Neural cell (in vitro differentiated cells): ENCODE results near the gene EPB41L2.

ENCODE experiments used
- EZH2 ChIP-seq: fragments of 200-600, 300-800 bp; shearing (Covaris generic), sonication (generic); IDR thresholded peaks from 2 replicates; pipeline ENCODE4 v1.6.1; 2014; ENCODE audit warnings: antibody characterized with exemption, low read length, borderline replicate concordance, mild to moderate bottlenecking; ENCODE audit not compliant: insufficient read depth, poor library complexity, severe bottlenecking
- POLR2AphosphoS5 ChIP-seq: IDR thresholded peaks from 2 replicates; pipeline ENCODE4 v1.6.1; 2012
- SMC3 ChIP-seq: fragments of 450-650 bp; conservative IDR thresholded peaks from 2 replicates; pipeline ENCODE4 v1.6.1; 2014; ENCODE audit warnings: antibody characterized with exemption, mild to moderate bottlenecking, moderate library complexity; ENCODE audit not compliant: poor library complexity
- TAF1 ChIP-seq: IDR thresholded peaks from 2 replicates; pipeline ENCODE4 v1.6.1; 2012; ENCODE audit warnings: low read depth
- TF ChIP-seq, protein P1 (sequence below): fragments of 450-650 bp; IDR thresholded peaks from 2 replicates; pipeline ENCODE4 v1.5.1; 2014; ENCODE audit warnings: antibody characterized with exemption, mild to moderate bottlenecking, moderate library complexity; ENCODE audit not compliant: poor library complexity, severe bottlenecking
- TF ChIP-seq, protein P2 (sequence below): IDR thresholded peaks from 2 replicates; pipeline ENCODE4 v1.6.1; 2012; ENCODE audit warnings: borderline replicate concordance

DNA sequence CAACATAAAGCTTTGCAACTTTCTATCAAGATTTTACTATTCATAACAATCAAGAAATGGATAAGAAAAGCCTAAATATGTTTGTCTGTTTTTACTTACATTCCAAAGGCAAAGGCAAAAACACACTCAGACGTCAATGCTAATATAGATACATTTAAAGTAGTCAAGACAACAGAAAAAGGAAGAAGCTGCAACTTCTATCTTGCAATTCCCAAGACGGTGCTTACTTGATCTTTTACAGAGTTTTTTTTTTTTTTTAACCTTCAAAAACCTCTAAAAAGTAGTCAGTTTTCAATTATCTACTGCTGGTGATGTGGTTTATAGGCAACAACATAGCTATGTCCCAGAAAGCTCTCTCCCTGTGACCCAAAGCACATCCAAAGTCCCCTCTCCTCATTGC, 58.1 kb downstream of the EPB41L2 start:
- TF ChIP-seq TAF1 (no peak), SMC3 (no peak), POLR2AphosphoS5 (no peak), EZH2 (no peak)
- TF ChIP-seq, protein P1, sequence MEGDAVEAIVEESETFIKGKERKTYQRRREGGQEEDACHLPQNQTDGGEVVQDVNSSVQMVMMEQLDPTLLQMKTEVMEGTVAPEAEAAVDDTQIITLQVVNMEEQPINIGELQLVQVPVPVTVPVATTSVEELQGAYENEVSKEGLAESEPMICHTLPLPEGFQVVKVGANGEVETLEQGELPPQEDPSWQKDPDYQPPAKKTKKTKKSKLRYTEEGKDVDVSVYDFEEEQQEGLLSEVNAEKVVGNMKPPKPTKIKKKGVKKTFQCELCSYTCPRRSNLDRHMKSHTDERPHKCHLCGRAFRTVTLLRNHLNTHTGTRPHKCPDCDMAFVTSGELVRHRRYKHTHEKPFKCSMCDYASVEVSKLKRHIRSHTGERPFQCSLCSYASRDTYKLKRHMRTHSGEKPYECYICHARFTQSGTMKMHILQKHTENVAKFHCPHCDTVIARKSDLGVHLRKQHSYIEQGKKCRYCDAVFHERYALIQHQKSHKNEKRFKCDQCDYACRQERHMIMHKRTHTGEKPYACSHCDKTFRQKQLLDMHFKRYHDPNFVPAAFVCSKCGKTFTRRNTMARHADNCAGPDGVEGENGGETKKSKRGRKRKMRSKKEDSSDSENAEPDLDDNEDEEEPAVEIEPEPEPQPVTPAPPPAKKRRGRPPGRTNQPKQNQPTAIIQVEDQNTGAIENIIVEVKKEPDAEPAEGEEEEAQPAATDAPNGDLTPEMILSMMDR: no peak
- TF ChIP-seq, protein P2, sequence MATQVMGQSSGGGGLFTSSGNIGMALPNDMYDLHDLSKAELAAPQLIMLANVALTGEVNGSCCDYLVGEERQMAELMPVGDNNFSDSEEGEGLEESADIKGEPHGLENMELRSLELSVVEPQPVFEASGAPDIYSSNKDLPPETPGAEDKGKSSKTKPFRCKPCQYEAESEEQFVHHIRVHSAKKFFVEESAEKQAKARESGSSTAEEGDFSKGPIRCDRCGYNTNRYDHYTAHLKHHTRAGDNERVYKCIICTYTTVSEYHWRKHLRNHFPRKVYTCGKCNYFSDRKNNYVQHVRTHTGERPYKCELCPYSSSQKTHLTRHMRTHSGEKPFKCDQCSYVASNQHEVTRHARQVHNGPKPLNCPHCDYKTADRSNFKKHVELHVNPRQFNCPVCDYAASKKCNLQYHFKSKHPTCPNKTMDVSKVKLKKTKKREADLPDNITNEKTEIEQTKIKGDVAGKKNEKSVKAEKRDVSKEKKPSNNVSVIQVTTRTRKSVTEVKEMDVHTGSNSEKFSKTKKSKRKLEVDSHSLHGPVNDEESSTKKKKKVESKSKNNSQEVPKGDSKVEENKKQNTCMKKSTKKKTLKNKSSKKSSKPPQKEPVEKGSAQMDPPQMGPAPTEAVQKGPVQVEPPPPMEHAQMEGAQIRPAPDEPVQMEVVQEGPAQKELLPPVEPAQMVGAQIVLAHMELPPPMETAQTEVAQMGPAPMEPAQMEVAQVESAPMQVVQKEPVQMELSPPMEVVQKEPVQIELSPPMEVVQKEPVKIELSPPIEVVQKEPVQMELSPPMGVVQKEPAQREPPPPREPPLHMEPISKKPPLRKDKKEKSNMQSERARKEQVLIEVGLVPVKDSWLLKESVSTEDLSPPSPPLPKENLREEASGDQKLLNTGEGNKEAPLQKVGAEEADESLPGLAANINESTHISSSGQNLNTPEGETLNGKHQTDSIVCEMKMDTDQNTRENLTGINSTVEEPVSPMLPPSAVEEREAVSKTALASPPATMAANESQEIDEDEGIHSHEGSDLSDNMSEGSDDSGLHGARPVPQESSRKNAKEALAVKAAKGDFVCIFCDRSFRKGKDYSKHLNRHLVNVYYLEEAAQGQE: no peak
